Stimulated activated naive CD8-positive, alpha-beta T cell treated with anti-CD3 and anti-CD28 coated beads, Interleukin-15, Interleukin-2, amounts not matched to agents 100 ng/mL and 50 ng/mL, for 24 hours (primary cell): ENCODE measurements around the gene CDK17.
"Not testable (repeated sequence)": the region's sequence is repeated elsewhere in the genome, so short reads cannot be mapped to it uniquely, and the experiment has no call there.

Experiments used
- H3K27ac Mint-ChIP-seq: one replicate; pipeline ENCODE4 v1.8.0; 2021; ENCODE audit warnings: mild to moderate bottlenecking, mixed read lengths
- H3K27me3 Mint-ChIP-seq: one replicate; pipeline ENCODE4 v1.8.0; 2021; ENCODE audit warnings: mixed read lengths
- H3K36me3 Mint-ChIP-seq: one replicate; pipeline ENCODE4 v1.8.0; 2021; ENCODE audit warnings: low read depth, mixed read lengths
- H3K4me1 Mint-ChIP-seq: one replicate; pipeline ENCODE4 v1.8.0; 2021; ENCODE audit warnings: low read depth, mixed read lengths
- H3K4me3 Mint-ChIP-seq: one replicate; pipeline ENCODE4 v1.8.0; 2021; ENCODE audit warnings: mild to moderate bottlenecking, mixed read lengths
- H3K9me3 Mint-ChIP-seq: one replicate; pipeline ENCODE4 v1.8.0; 2021; ENCODE audit warnings: mixed read lengths

Gene CDK17

GRCh38 chr12:96386794-96387193 lies 13.4 kb downstream of the CDK17 start:
- Mint-ChIP-seq H3K9me3 (no peaks in the 10 kb centered on the region), H3K4me1 (peaks cover 69% of the 10 kb centered on the region), H3K27me3 (no peaks in the 10 kb centered on the region), H3K36me3 (peaks cover 25% of the 10 kb centered on the region), H3K4me3 (no peak overlapping the region), H3K27ac (peak overlapping the region; percentile 71)

GRCh38 chr12:96383991-96384390 lies 16.2 kb downstream of the CDK17 start:
- no peaks in the 10 kb centered on the region for H3K27me3 Mint-ChIP-seq
- H3K9me3 Mint-ChIP-seq = no peaks in the 10 kb centered on the region
- H3K27ac Mint-ChIP-seq = no peak overlapping the region
- H3K4me3 Mint-ChIP-seq = no peak overlapping the region
- peaks cover 78% of the 10 kb centered on the region for H3K4me1 Mint-ChIP-seq
- peaks cover 16% of the 10 kb centered on the region for H3K36me3 Mint-ChIP-seq

- H3K4me1 Mint-ChIP-seq = peaks cover 78% of the 10 kb centered on the region
- H3K36me3 Mint-ChIP-seq = peaks cover 13% of the 10 kb centered on the region
- H3K27ac Mint-ChIP-seq = no peak overlapping the region
- H3K27me3 Mint-ChIP-seq = no peaks in the 10 kb centered on the region
- H3K9me3 Mint-ChIP-seq = no peaks in the 10 kb centered on the region
- H3K4me3 Mint-ChIP-seq = no peak overlapping the region
Observed at GRCh38 chr12:96383371-96383770, 16.9 kb downstream of the CDK17 start.

GRCh38 chr12:96379743-96380142 lies 20.5 kb downstream of the CDK17 start:
- not testable (repeated sequence) for H3K27me3 Mint-ChIP-seq
- H3K36me3 Mint-ChIP-seq = peaks cover 18% of the 10 kb centered on the region
- H3K27ac Mint-ChIP-seq = peak overlapping the region; percentile 57

GRCh38 chr12:96378319-96378718 lies 21.9 kb downstream of the CDK17 start:
- H3K36me3 Mint-ChIP-seq = peaks cover 10% of the 10 kb centered on the region
- peaks cover 87% of the 10 kb centered on the region for H3K4me1 Mint-ChIP-seq
- H3K27me3 Mint-ChIP-seq = no peaks in the 10 kb centered on the region
- H3K9me3 Mint-ChIP-seq = no peaks in the 10 kb centered on the region
- peak overlapping the region; percentile 79 for H3K4me3 Mint-ChIP-seq
- peak overlapping the region; percentile 85 for H3K27ac Mint-ChIP-seq

More at GRCh38 chr12:96379743-96380142, 20.5 kb downstream of the CDK17 start:
- H3K4me1 Mint-ChIP-seq = peaks cover 87% of the 10 kb centered on the region
- not testable (repeated sequence) for H3K4me3 Mint-ChIP-seq, H3K9me3 Mint-ChIP-seq

- peak overlapping the region; percentile 47 for H3K4me3 Mint-ChIP-seq
- H3K36me3 Mint-ChIP-seq = peaks cover 5% of the 10 kb centered on the region
- H3K27ac Mint-ChIP-seq = peak overlapping the region; percentile 85
- peaks cover 84% of the 10 kb centered on the region for H3K4me1 Mint-ChIP-seq
- no peaks in the 10 kb centered on the region for H3K27me3 Mint-ChIP-seq
- H3K9me3 Mint-ChIP-seq = no peaks in the 10 kb centered on the region
Observed at GRCh38 chr12:96376865-96377264, 23.4 kb downstream of the CDK17 start.

- Mint-ChIP-seq H3K36me3 (peaks cover 7% of the 10 kb centered on the region), H3K27me3 (no peaks in the 10 kb centered on the region), H3K27ac (peak overlapping the region; percentile 52), H3K4me1 (peaks cover 87% of the 10 kb centered on the region), H3K9me3 (no peaks in the 10 kb centered on the region), H3K4me3 (no peak overlapping the region)
Observed at GRCh38 chr12:96375841-96376604, 24.2 kb downstream of the CDK17 start.

GRCh38 chr12:96375170-96375569 lies 25.1 kb downstream of the CDK17 start:
- H3K27ac Mint-ChIP-seq = no peak overlapping the region
- H3K36me3 Mint-ChIP-seq = peaks cover 11% of the 10 kb centered on the region
- no peaks in the 10 kb centered on the region for H3K27me3 Mint-ChIP-seq
- H3K4me1 Mint-ChIP-seq = peaks cover 84% of the 10 kb centered on the region
- H3K9me3 Mint-ChIP-seq = no peaks in the 10 kb centered on the region
- H3K4me3 Mint-ChIP-seq = no peak overlapping the region

- H3K9me3 Mint-ChIP-seq = no peaks in the 10 kb centered on the region
- H3K4me1 Mint-ChIP-seq = peaks cover 82% of the 10 kb centered on the region
- no peaks in the 10 kb centered on the region for H3K27me3 Mint-ChIP-seq
- peaks cover 17% of the 10 kb centered on the region for H3K36me3 Mint-ChIP-seq
- H3K4me3 Mint-ChIP-seq = no peak overlapping the region
- H3K27ac Mint-ChIP-seq = peak overlapping the region; percentile 32
Observed at GRCh38 chr12:96371790-96372699, 28.2 kb downstream of the CDK17 start.

- no peaks in the 10 kb centered on the region for H3K27me3 Mint-ChIP-seq
- H3K27ac Mint-ChIP-seq = peak overlapping the region; percentile 40
- H3K36me3 Mint-ChIP-seq = peaks cover 14% of the 10 kb centered on the region
- no peaks in the 10 kb centered on the region for H3K9me3 Mint-ChIP-seq
- peaks cover 82% of the 10 kb centered on the region for H3K4me1 Mint-ChIP-seq
- H3K4me3 Mint-ChIP-seq = no peak overlapping the region
Observed at GRCh38 chr12:96371138-96371789, 29.0 kb downstream of the CDK17 start.

- Mint-ChIP-seq H3K27me3 (no peaks in the 10 kb centered on the region), H3K4me3 (no peak overlapping the region), H3K9me3 (no peaks in the 10 kb centered on the region), H3K36me3 (peaks cover 11% of the 10 kb centered on the region), H3K27ac (no peak overlapping the region), H3K4me1 (peaks cover 83% of the 10 kb centered on the region)
Observed at GRCh38 chr12:96368687-96369086, 31.6 kb downstream of the CDK17 start.

GRCh38 chr12:96368233-96368632 lies 32.0 kb downstream of the CDK17 start:
- Mint-ChIP-seq H3K27me3 (no peaks in the 10 kb centered on the region), H3K4me3 (no peak overlapping the region), H3K27ac (no peak overlapping the region), H3K4me1 (peaks cover 83% of the 10 kb centered on the region), H3K36me3 (peaks cover 11% of the 10 kb centered on the region), H3K9me3 (no peaks in the 10 kb centered on the region)

- no peak overlapping the region for H3K4me3 Mint-ChIP-seq
- H3K27me3 Mint-ChIP-seq = no peaks in the 10 kb centered on the region
- peaks cover 11% of the 10 kb centered on the region for H3K36me3 Mint-ChIP-seq
- H3K4me1 Mint-ChIP-seq = peaks cover 83% of the 10 kb centered on the region
- H3K27ac Mint-ChIP-seq = no peak overlapping the region
- no peaks in the 10 kb centered on the region for H3K9me3 Mint-ChIP-seq
Observed at GRCh38 chr12:96366381-96366654, 33.9 kb downstream of the CDK17 start.

- no peak overlapping the region for H3K4me3 Mint-ChIP-seq
- no peak overlapping the region for H3K27ac Mint-ChIP-seq
- H3K36me3 Mint-ChIP-seq = peaks cover 7% of the 10 kb centered on the region
- H3K9me3 Mint-ChIP-seq = no peaks in the 10 kb centered on the region
- H3K27me3 Mint-ChIP-seq = no peaks in the 10 kb centered on the region
- H3K4me1 Mint-ChIP-seq = peaks cover 83% of the 10 kb centered on the region
Observed at GRCh38 chr12:96365604-96366380, 34.4 kb downstream of the CDK17 start.
